NCI-H460 (cell line): ENCODE data around the gene ZNF555. TPM values are rescaled to one million over a fixed set of nuclear protein-coding genes. Genes with fewer than 3 reads are reported as not detected.
"Not testable (repeated sequence)": the region's sequence is repeated elsewhere in the genome, so short reads cannot be mapped to it uniquely, and the experiment has no call there.

Experiments
- DNase-seq: peaks from one replicate; pipeline ENCODE4 v3.0.0-alpha.2; 2016; ENCODE audit warnings: low read depth; ENCODE audit errors: extremely low read depth
- total RNA-seq: library from RNA; depleted of rRNA; stranded (reverse); fragments of >200 nt; shearing (Covaris generic); gene quantifications from 2 replicates; pipeline ENCODE4 v1.2.3, GENCODE V29; 2014

ZNF555 gene
- total RNA-seq, 1 experiment from 2014 or later: 3.1 TPM

DNA sequence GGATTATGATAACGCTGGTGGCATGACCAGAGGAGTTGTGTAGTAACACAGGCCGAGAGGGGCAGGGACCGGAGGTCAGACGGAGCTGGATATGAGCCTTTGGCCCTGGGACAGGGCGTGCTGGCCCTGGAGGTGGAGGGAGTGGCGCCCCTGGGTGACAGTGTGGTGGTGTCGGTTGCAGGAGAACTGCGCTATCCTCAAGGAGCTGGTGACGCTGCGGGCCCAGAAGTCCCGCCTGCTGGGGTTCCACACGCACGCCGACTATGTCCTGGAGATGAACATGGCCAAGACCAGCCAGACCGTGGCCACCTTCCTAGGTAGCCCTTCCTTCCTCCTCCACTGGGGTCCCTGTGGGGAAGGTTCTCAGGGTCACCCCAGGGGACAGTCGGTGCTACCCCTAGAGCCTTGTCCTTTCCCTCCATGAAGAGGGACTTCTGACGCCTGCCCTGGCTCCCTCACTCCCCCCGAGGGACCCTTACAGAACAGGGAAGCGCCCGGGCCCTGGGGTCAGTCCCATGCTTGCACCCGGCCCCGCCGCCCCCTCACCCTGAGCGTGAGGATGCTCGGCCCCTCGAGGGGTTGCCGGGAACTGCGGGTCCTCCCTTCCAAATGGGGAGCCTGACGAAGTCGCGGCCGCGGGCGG is 34.4 kb upstream of the ZNF555 start:
- no peak for DNase-seq

DNA sequence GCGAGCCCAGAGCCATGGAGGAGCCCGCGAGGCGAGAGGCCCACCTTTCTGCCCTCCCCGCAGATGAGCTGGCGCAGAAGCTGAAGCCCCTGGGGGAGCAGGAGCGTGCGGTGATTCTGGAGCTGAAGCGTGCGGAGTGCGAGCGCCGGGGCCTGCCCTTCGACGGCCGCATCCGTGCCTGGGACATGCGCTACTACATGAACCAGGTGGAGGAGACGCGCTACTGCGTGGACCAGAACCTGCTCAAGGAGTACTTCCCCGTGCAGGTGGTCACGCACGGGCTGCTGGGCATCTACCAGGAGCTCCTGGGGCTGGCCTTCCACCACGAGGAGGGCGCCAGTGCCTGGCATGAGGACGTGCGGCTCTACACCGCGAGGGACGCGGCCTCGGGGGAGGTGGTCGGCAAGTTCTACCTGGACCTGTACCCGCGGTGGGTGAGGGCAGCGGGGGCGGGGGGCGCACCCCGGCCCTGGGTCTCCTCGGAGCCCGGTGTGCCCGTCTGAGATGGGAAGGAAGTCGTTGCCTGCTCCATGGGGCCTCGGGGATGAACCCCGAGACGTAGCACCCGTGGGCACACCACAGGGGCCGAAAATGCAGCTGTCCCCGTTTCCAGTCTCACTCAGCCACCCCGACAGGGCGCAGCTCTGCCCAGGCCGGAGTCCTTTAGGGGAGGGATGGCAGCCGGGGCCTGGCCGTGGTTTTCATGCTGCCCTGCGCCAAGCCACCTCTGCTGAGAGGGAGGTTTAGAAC is 33.7 kb upstream of the ZNF555 start:
- DNase-seq: no peak

DNA sequence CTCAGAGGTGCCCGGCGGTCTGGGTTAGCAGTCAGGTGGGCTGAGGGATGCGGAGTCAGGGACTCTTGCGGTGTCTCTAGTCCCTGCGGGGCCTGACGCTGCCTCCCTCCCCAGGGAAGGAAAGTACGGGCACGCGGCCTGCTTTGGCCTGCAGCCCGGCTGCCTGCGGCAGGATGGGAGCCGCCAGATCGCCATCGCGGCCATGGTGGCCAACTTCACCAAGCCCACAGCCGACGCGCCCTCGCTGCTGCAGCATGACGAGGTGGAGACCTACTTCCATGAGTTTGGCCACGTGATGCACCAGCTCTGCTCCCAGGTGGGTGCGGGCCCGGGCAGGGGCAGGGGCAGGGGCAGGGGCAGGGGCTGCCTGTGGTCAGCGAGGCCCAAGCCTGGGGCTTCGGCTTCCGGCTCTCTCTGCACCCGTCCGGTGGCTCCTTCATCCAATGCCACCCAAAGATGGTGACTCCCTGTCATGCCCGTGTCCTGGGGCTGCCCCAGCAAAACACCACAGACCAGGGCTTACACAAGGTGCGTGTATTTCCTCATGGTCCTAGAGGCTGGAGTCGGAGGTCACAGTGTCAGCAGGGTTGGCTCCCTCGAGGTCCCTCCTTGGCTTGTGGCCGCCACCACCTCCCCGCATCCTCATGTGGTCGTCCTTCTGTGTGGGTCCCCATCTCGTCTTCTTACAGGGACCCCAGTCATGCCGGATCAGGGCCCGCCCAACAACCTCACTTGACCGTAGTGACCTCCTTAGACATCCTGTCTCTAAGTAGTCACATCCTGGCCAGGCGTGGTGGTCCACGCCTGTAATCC is 32.9 kb upstream of the ZNF555 start:
- DNase-seq: no peak

DNA sequence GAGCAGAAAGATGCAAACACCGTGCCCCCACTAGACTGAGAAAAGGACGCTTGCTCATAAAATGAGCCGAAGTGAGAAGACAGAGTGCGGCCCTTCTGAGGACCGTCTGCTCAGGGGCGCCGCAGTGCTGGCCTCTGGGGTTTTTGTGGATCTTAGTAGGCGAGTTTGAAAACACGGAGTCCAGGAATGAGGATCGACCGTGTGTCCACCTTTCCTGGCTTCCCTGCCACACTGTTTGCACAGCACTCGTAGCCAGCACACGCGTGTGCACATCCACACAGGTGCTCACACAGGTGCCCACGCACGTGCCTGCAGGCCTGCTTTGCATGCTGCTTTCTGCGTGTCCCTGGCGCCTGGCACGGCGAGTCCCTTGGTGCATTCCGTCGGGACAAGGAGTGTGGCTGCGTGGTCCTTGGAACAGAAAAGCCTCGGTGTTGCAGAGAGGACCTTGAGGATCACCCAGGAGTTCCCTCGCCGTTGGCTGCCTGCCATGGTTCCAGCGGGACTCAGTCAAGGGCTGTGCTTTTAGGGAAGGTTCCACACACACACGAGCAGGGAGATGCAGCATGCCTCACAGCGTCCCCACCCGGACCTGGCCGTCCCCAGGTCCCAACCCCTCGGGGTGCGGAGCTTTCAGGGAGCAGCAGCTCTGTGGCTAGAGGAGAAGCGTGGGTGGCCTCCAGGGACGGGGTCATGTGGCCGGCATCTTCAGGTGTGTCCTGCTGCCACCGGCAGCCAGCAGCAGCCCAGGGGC is 31.7 kb upstream of the ZNF555 start:
- no peak for DNase-seq

DNA sequence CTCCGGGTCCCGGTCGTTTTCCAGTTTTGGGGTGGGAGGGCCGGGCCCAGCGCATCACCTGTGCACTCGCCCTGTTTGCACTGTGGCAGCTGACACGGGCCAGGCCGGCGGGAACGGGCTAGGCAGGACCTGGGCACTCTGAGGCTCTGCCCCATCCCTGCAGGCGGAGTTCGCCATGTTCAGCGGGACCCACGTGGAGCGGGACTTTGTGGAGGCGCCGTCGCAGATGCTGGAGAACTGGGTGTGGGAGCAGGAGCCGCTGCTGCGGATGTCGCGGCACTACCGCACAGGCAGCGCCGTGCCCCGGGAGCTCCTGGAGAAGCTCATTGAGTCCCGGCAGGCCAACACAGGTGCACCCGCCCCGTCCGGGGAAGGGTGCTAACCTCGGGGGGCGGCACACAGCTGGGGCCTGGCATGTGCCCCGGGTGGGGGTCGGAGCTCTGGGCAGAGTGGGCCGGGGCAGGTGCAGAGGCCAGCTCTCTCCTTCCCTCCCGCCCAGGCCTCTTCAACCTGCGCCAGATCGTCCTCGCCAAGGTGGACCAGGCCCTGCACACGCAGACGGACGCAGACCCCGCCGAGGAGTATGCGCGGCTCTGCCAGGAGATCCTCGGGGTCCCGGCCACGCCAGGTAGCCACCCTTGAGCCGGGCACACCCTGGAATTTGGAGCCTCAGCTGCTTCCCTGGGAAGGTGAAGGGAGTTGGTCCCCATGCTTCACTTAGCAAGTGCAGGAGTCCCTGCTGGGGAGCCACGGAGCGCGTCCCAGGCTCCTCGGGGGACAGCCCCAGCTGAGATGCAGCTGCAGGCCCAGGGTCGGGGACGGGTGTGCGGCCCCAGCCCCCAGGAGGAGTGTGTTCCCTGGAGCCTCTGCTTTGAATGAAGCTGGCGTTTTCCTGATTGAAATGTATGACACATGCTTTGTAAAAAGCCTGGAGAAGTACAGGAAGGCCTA is 30.9 kb upstream of the ZNF555 start:
- DNase-seq: no peak

DNA sequence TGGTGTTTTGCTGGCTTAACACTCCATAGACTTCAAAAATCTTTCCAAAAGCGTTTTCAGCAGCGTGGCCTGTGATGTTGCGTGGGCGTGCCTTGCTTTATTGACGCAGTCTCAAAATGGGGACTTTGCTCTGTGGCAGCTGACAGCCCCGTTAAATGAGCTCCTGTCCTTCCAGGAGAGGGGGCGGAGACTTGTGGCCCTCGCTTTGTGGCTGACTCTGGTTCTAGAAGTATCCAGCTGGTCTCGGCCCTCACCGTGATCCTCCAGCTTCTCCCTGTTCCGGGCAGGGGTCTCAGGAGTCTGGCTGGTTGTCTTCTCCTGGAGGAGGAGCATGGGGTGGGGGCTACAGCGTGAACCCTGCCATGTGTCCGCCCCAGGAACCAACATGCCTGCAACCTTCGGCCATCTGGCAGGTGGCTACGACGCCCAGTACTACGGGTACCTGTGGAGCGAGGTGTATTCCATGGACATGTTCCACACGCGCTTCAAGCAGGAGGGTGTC is 30.0 kb upstream of the ZNF555 start:
- DNase-seq: no peak

DNA sequence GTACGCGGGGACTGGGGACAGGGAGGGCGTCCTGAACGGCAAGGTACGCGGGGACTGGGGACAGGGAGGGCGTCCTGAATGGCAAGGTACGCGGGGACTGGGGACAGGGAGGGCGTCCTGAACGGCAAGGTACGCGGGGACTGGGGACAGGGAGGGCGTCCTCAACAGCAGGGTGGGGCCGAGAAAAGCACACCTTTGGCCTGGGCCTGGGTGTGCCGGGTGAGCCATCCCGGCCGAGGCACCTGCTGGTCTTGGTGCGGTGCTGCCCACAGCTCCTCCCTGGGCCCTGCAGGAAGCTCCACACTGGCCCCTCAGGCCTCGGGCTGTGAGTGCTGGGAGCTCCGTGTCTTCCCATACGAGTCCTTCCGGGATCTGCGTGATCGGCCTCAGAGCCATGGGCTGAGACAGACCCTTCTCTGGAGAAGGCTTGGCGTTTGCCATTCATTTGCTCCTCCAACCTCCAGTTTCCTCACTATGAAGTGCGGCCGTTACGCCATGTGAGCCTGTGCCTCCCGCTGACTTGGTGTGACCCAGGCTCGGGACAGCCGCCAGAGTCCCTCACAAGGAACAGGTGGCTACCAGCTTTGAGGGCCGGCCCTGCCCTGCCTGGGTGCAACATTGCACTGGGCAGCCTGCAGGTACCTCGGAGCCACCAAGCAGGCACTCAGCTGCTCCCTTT is 29.4 kb upstream of the ZNF555 start:
- DNase-seq: no peak

DNA sequence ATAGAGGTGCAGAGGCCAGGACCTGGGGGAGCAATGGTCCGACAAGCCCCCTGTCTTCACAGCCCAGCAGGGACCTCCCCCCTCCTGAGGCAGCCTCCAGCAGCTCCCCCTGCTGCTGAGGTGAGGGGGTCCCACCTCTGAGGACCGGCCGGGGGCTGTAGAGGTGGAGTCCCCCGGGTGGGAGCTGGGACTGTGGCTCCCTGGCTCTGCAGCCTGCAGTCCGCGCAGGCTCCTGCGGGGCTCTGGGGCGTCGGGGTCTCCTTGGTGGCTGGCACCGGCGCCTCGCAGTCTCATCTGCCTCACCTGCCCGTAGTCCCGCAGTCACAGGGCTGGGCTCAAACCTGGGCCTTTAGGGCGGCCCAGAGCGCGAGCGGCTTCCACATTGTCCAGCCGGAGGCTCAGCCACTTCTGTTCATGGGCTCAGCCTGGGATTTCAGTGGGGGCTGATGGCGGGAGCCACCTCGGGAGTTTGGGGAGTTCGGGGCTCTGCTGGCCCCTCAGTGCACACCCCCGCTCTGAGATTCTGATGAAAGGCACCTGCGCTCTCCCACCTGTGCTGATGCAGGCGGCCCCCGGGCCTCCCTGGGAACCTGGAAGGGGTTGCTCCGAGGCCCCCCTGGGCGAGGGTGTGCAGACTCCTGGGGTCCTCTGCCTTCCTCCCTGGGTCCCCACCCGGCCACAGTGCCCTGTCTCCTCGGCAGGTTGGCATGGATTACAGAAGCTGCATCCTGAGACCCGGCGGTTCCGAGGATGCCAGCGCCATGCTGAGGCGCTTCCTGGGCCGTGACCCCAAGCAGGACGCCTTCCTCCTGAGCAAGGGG is 28.7 kb upstream of the ZNF555 start:
- no peak for DNase-seq

DNA sequence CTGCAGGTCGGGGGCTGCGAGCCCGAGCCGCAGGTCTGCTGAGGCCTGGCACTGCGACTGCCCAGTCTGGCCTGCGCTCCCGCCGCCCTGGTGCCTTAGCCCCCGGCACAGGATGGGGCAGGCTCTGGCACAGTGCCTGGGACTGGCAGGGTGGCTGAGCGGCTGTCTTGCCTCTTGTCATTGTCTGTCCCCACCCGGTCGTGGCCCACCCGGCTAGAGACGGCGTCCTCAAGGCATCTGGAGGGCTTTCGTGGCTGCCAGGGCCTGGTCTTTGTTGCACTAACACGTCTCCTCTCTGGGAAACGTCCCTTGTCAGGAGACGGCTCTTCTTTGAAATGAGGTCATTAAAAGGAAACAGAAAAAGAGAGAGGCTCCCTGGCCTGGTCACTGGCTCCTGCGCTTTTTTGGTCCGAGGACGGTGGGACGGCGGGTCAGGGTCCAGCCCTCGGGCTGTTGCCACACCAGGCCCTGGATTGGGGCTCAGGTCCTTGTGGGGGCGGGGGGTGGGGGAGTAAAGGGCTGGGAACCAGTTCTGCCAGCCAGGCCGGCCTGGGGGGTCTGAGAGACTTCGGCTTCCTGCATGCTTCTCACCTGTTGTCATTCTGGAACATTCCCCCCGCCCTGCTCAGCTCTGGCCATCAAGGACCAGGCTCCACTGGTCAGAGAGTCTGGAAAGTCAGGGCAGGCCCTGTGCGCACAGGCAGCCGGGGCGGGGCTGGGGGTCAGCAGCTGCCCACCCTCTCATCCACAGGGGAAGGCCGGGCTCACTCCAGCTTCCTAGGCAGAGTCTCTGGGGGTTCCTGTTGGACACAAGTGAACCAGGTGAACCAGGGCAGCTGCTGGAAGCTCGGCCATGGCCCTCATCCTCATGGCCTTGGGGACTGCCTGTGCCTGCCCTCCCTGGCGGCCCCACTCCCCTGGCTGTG is 27.8 kb upstream of the ZNF555 start:
- DNase-seq: no peak

DNA sequence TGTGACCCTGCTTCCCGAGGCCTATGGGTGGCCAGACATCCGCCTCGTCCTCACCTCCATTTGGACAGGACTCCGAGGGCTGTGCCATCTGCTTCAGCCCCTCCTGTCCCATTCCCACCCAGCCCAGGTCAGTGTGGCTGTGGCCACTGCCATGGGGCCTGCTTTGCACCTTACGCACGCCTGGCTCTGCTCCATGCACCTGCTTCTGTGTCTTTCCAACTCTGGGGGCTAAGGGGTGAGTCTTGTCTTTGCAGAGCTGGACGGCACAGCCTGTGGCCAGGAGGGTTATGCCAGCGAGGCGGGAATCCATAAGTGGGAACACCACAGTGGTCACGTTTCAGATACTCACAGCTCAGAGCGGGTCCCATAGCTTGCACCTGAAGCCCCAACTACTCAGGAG is 26.8 kb upstream of the ZNF555 start:
- DNase-seq: no peak

DNA sequence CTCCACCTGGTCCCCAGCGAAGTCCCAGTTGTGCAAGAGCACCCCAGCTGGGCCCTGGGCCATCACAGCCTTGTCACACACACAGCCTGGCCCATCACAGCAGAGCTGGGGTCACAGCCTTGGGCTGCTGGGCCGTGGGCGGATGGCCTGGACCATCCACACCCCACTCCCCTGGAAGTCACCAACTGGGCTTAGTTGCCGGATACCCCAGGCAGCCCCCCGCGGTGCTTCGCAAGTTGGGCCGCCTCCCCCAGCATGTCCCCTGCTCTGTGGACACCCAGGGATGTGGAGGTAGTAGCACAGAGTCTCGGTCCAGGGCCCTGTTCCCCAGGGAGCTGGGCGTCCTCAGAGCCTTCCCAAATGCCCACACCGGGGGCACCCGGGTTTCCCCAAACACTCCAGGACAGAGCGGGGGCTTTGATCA is 26.1 kb upstream of the ZNF555 start:
- DNase-seq: no peak

DNA sequence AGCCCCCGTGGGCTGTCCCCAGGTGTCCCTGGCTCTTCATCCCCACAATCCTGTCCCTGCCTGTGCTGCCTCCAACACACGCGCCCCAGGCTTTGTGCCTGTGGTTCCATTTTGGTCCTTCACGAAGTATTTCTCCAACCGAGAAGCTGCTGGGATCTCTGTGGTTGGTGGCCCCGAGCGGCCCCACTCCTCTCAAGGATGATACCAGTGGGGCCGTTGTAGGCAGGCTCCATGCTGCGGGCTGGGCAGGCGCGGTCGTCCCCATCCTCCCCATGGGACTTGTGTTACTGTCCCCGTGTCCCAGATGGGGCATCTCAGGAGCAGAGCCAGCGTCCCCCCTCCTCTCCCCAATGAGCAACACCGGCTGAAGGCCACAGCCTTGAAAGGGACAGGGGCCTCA is 25.4 kb upstream of the ZNF555 start:
- no peak for DNase-seq

DNA sequence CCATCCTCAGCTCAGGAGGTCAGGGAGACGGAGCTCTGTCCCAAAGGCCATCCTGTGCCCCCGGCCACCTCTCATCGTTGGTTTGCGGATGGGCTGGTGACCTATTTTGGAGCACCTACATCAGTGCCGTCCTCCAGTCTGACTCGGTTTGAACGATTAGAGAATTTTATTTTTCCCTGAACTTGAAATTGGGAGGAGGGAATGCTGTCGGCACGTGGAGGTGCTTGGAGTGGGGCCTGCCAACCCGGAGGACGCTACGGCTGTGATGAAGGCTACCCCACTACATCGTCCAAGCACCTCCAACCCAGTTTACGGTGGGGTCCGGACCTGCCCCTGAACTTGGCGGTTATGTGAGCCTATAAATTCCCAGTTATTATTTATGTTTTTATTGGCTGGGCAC is 24.6 kb upstream of the ZNF555 start:
- DNase-seq: no peak

DNA sequence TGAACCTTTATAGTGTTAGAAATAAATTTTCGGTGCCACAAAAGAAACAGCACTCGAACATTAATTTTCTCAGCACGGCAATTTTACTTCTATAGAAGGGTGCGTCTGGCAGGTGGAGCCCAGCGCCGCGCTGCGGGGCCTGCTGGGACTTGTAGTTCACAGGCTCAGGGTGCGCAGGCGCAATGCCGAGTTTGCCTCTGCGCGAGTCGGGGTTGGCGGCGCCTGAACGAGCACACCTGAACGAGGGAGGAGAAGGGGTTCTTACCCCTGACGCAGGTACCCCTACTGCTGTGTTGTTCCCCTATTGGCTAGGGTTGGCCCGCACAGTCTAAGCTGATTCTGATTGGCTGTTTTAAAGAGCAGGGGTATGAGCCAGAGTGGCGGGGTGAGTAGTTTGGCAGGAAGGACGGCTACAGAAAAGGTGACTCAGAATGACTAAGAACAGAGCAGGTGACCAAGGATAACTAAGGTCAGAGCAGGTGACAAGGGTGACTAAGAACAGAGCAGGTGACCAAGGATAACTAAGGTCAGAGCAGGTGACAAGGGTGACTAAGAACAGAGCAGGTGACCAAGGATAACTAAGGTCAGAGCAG is 23.9 kb upstream of the ZNF555 start:
- DNase-seq: not testable (repeated sequence)

DNA sequence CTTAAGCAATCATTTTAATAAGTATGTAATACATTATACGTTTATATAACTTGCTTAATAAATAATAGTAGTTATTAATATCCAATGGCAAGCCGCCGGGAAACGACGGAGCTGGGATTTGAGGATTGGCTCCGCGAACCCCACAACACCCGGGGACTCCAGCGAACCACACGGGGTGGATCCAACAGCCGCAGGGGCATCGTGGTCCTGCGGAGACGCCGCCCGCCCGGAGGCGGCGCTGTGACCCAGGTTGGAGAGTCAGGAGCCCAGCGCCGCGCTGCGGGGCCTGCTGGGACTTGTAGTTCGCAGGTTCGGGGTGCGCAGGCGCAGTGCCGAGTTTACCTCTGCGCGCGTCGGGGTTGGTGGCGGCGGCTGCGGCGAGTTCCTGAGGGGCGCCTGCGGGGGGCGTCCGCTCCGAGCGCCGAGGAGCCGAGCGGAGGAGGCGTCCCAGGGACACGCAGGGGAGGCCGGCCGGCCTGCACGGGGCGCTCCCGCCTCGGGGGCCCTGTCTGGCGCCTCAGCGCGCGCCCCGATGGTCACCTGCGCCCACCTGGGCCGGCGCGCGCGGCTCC is 21.6 kb upstream of the ZNF555 start, which contains the start of gene ZNF554:
Gene ZNF554 (plus strand): TSS at position 329 of the 572 bp plus-strand sequence. CDS start 204 bp downstream, at position 533.
- peak; percentile 87 for DNase-seq

DNA sequence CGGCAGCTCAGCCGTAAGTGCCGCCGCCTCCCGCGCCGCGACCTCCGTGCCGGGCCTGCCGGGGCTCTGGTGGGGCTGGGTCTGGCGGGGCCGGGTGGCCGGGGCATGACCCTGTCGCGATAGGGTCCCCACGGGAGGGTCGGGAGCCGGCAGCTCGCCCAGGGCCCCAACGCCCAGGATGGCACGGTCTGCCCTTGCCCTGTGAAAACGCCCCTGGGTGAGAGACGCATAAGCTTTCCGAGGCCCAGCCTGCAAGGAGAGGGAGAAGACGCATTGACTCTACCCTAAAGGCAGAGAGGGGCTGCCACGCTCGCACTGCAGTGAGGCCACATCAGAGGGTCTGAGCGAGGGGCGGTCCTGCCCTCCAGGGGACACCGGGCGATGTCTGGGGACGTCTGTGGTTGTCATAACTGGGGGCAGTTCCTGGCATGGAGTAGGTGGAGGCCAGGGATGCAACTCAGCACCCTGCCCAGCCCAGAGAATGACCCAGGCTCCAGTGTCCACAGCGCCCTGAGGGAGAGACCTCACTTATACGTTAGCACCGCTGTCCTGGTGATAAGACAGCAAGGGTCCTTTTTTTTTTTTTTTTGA is 21.1 kb upstream of the ZNF555 start:
- DNase-seq: no peak
